ENCODE results near the gene UAP1L1.
A peak's percentile ranks its signal among the peaks of the same experiment; 100 is the strongest.

The UAP1L1 gene

DNA sequence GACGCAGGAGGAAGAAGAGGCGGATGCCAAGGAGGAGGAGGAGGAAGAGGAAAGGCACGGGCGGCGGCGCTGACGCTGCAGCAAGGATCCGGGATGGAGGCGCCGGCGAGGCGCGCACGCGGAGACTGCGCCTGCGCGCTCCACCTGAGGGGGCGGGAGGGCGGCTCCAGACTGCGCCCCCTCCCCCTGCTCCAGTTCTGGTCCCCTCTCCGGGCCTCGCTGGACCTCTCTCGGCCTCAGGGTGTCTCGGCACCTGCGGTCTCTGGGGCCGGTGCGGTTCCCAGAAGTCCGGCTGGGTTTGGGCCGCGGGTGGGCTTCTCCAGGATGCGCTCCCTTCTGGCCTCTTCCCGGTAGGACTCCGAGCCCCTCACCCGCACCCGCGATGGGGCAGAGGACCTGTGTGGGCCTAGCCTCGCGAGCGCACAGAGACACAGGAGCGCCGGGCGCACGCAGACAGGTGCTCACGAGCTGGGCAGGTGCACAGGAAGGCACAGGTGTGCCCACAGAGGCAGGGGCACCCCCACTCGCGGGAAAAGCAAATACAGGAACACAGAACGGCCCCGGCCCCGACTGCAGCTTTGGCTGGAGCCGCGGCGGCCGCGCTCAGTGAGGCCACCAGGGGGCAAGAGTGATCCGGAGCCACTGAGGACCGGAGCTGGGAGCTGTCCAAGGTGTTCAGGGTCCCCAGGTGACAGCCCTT lies 31.1 kb upstream of the UAP1L1 start, which contains the start of gene NPDC1 (continued):
- TF ChIP-seq BCL11B (tag by site-specific recombination; IDR thresholded peaks at IDR 0.05; ENCODE audit: low read depth) (peak; percentile 73), ZNF530 (tag by site-specific recombination; IDR thresholded peaks at IDR 0.05; ENCODE audit: low read depth) (no peak), ZNF148 (tag by site-specific recombination; IDR thresholded peaks at IDR 0.05; ENCODE audit: borderline replicate concordance) (no peak), SP3 (tag by site-specific recombination; IDR thresholded peaks at IDR 0.05) (peak; percentile 74), EGR2 (tag by site-specific recombination; IDR thresholded peaks at IDR 0.05; ENCODE audit: low read depth) (peak; percentile 91), ZNF660 (tag by site-specific recombination; IDR thresholded peaks at IDR 0.05) (no peak; the same call in 1 of the 2 replicates), ZNF544 (tag by site-specific recombination; IDR thresholded peaks at IDR 0.05) (no peak), ZBTB21 (tag by site-specific recombination; IDR thresholded peaks at IDR 0.05) (no peak), OSR2 (tag by site-specific recombination; IDR thresholded peaks at IDR 0.05) (no peak), ZNF10 (tag by site-specific recombination; IDR thresholded peaks at IDR 0.05) (no peak), ZBTB17 (tag by site-specific recombination; IDR thresholded peaks at IDR 0.05) (peak; percentile 86), ZNF449 (tag by site-specific recombination; IDR thresholded peaks at IDR 0.05) (0 out of 2 replicates have a peak, but pooled peaks have one; percentile 23), ZBTB20 (tag by site-specific recombination; IDR thresholded peaks at IDR 0.05) (0 out of 2 replicates have a peak, but pooled peaks have one; percentile 64), AEBP2 (tag by site-specific recombination; IDR thresholded peaks at IDR 0.05; ENCODE audit: borderline replicate concordance) (no peak), ZIC2 (tag by site-specific recombination; IDR thresholded peaks at IDR 0.05) (peak; percentile 36), ZNF366 (tag by site-specific recombination; conservative IDR thresholded peaks at IDR 0.05) (no peak), ZNF169 (tag by site-specific recombination; IDR thresholded peaks at IDR 0.05) (no peak)
- TF ChIP-seq, protein P1, sequence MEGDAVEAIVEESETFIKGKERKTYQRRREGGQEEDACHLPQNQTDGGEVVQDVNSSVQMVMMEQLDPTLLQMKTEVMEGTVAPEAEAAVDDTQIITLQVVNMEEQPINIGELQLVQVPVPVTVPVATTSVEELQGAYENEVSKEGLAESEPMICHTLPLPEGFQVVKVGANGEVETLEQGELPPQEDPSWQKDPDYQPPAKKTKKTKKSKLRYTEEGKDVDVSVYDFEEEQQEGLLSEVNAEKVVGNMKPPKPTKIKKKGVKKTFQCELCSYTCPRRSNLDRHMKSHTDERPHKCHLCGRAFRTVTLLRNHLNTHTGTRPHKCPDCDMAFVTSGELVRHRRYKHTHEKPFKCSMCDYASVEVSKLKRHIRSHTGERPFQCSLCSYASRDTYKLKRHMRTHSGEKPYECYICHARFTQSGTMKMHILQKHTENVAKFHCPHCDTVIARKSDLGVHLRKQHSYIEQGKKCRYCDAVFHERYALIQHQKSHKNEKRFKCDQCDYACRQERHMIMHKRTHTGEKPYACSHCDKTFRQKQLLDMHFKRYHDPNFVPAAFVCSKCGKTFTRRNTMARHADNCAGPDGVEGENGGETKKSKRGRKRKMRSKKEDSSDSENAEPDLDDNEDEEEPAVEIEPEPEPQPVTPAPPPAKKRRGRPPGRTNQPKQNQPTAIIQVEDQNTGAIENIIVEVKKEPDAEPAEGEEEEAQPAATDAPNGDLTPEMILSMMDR (tag by site-specific recombination; IDR thresholded peaks at IDR 0.05): peak; percentile 87
- TF ChIP-seq, protein P2, sequence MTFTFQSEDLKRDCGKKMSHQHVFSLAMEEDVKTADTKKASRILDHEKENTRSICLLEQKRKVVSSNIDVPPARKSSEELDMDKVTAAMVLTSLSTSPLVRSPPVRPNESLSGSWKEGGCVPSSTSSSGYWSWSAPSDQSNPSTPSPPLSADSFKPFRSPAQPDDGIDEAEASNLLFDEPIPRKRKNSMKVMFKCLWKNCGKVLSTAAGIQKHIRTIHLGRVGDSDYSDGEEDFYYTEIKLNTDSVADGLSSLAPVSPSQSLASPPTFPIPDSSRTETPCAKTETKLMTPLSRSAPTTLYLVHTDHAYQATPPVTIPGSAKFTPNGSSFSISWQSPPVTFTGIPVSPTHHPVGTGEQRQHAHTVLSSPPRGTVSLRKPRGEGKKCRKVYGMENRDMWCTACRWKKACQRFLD (tag by site-specific recombination; IDR thresholded peaks at IDR 0.05): no peak
